Erythroblast (primary cell): ENCODE results near the gene OTULIN.

Experiments
- GATA1 ChIP-seq: IDR thresholded peaks from 2 replicates; pipeline ENCODE4 v1.6.1; 2011; ENCODE audit warnings: low read depth, mild to moderate bottlenecking, control low read depth, low read length, moderate library complexity
- POLR2A ChIP-seq: IDR thresholded peaks from 2 replicates; pipeline ENCODE4 v1.6.1; 2011; ENCODE audit warnings: mild to moderate bottlenecking, low read length

- TF ChIP-seq POLR2A (no peak), GATA1 (no peak)
Measured at GRCh38 chr5:14617441-14617840, 47.1 kb upstream of the OTULIN start.
